GM19463 (cell line): ENCODE measurements around the gene TTLL10.

Experiments
- ATAC-seq: cut with Tn5 transposase; IDR thresholded peaks from one replicate; pipeline ENCODE4 v1.9.1; 2021; ENCODE audit warnings: mild to moderate bottlenecking, moderate library complexity; ENCODE audit not compliant: unreplicated experiment

The TTLL10 gene

GRCh38 chr1:1243807-1244191 is 70.1 kb downstream of the TTLL10 start:
- no peak for ATAC-seq

GRCh38 chr1:1244192-1244811 is 70.6 kb downstream of the TTLL10 start:
- ATAC-seq: no peak

GRCh38 chr1:1245178-1245816 is 71.6 kb downstream of the TTLL10 start:
- no peak for ATAC-seq

GRCh38 chr1:1245817-1246576 is 72.3 kb downstream of the TTLL10 start:
- ATAC-seq: no peak

DNA sequence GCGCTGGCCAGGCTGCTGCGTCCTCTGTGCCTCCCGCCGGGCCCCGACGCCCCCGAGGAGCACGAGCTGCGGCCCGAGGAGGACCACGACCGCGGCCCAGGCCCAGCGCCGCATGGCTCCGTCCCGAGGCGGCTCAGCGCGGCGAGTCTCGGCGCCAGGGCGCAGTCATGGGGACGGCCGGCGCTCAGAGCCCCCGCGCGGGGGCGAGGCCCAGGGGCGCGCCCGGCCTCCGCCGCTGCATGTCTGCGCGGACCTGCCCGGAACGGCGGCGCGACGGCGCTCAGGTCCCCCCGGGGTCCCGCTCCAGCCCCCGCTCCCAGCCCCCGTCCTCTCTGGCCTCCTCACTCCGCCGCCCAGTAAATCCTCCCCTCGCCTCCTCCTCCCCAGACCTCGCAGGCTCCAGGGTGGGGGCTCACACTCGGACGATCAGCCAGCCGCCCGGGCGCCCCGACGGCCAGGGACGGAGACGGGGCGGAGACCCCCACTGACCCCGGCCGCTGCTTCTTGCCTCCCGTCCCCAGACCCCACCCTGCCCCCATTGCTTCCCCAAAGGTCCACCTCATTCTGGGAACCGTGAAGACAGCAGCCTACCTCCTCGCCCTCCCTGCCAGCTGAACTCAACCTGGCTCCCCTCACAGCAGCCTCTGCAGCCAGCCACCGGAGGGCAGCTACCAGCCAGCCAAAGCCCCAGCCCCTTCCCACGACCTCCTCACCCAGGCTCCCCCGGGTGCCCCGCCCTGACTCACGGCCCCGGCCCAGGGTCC is 73.1 kb downstream of the TTLL10 start, which contains the start of gene C1QTNF12:
Gene C1QTNF12 (minus strand): TSS at position 146 of the 764 bp plus-strand sequence. CDS start 32 bp downstream, at position 114.
- no peak for ATAC-seq

DNA sequence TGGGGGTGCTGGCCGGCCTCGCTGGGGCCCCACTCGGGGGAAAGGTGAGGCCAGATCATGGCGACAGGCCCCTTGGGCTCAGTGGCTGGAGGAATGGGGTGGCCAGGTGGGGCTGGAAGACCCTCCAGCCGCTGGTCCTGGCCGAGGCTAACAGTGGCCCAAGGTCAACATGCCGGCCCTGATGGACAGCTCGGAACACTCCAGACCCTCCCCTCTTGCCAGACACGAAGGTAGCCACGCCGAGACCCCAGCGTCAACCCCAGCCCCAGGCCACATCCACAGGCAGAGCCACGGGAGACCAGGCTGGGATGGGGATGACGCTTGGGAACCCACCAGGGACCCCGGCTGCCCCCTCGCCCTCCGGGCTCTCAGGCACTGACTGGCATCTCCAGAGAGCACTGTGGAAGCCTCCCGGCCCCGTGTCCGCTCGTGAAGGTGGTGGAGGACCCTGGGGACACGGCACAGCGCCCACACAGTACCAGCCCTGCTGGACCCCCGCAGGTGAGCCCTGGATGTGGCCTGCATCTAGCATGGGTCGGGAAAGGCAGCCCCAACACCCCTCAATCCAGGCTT is 73.7 kb downstream of the TTLL10 start:
- no peak for ATAC-seq
